Gastroesophageal sphincter (tissue), 3 donors: Measurements from ENCODE around the gene DCAF7.

Source experiments
- EP300 ChIP-seq: sonication (generic); formaldehyde crosslinking; IDR thresholded peaks from one replicate; pipeline ENCODE4 v1.6.1; 2017; ENCODE audit warnings: antibody characterized with exemption, mild to moderate bottlenecking
- POLR2A ChIP-seq, 2 donors: fragments of 450-650 bp; IDR thresholded peaks; one replicate each; pipeline ENCODE4 v1.6.1; 2017; ENCODE audit warnings: antibody characterized with exemption in 2 of 2, mild to moderate bottlenecking in 2 of 2, moderate library complexity in 1 of 2
- POLR2AphosphoS5 ChIP-seq: sonication (generic); formaldehyde crosslinking; IDR thresholded peaks from one replicate; pipeline ENCODE4 v1.6.1; 2017; ENCODE audit warnings: antibody characterized with exemption
- TF ChIP-seq, protein P1 (sequence below), 4 experiments: fragments of 200-600 bp in 2 of 4; fragments of 450-650 bp in 2 of 4; sonication (generic) in 1 of 4; IDR thresholded peaks; one replicate each; pipeline ENCODE4 v1.5.1; 2017 to 2019; ENCODE audit warnings: antibody characterized with exemption in 4 of 4, mild to moderate bottlenecking in 2 of 4, moderate library complexity in 2 of 4

DNA sequence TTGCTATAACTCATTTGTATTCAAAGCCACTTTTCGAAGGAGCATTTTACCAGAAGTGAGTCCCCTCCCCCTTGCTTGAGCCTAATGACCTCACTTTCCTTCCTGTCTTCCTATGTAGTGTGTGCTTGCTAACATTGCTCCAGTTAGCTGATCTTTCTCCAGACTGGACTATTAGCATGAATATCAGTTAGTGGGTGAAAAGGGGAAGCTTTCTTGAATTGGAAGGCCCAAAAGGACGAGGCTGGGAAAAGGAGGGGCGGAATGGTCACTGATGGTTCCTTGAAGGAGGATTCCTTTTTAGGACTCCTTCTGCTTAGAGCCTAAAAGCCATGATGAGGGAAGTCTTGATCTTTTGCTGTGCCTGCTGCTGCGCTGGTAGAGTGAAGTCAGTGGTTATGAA is 83.9 kb downstream of the DCAF7 start:
- TF ChIP-seq EP300: no peak
- no peak for TF ChIP-seq POLR2A (IDR thresholded peaks at IDR 0.05)
- TF ChIP-seq, protein P1, sequence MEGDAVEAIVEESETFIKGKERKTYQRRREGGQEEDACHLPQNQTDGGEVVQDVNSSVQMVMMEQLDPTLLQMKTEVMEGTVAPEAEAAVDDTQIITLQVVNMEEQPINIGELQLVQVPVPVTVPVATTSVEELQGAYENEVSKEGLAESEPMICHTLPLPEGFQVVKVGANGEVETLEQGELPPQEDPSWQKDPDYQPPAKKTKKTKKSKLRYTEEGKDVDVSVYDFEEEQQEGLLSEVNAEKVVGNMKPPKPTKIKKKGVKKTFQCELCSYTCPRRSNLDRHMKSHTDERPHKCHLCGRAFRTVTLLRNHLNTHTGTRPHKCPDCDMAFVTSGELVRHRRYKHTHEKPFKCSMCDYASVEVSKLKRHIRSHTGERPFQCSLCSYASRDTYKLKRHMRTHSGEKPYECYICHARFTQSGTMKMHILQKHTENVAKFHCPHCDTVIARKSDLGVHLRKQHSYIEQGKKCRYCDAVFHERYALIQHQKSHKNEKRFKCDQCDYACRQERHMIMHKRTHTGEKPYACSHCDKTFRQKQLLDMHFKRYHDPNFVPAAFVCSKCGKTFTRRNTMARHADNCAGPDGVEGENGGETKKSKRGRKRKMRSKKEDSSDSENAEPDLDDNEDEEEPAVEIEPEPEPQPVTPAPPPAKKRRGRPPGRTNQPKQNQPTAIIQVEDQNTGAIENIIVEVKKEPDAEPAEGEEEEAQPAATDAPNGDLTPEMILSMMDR (IDR thresholded peaks at IDR 0.05): no peak
- peak; percentile 16 for TF ChIP-seq POLR2AphosphoS5
